ENCODE results near the gene FGF5. TPM values are rescaled to one million over a fixed set of nuclear protein-coding genes. Genes with fewer than 3 reads are reported as not detected.

The FGF5 gene
- total and polyA plus RNA-seq, 10 of the 15 experiments (the other 5 are each of a cell fraction or from before 2014, with no cell fraction given): 0.87 to 7.4 (median 1.6) TPM

DNA sequence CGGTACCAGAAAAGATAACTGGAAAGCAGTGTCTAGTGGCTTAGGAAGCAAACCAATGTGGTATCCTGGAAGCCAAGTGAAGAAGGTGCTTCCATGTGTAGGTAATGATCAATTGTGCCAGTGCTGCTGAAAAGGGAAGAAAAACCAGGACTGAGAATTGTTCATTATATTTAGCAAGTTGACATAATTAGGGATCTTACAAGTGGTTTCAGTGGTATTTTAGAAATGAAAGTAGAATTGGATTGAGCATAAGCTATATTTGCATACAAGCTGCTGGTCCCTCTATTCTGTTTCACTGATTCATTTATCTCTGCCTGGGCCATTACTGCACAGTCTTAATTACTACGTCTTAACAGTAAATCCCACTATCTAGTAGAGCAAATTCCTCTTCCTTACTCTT is 36.9 kb upstream of the FGF5 start:
- Histone ChIP-seq H3K27me3 (replicated peaks in 1 of 2; ENCODE audit: control insufficient read depth in 2 of 2, insufficient read depth in 2 of 2, low read length in 1 of 2) (no peaks in the 10 kb centered on the region), H2AFZ (ENCODE audit: control insufficient read depth, low read depth, low read length) (no peak overlapping the region), H3K79me2 (ENCODE audit: control insufficient read depth, insufficient read depth, low read length) (no peaks in the 10 kb centered on the region), H4K20me1 (ENCODE audit: control insufficient read depth, insufficient read depth) (no peaks in the 10 kb centered on the region), H3K27ac (ENCODE audit: control insufficient read depth, insufficient read depth) (peak overlapping the region; percentile 49), H3K4me1 (ENCODE audit: control insufficient read depth, insufficient read depth, low read length) (peaks cover 23% of the 10 kb centered on the region), H3K9ac (ENCODE audit: control insufficient read depth, insufficient read depth, low read length) (no peak overlapping the region), H3K36me3 (ENCODE audit: control insufficient read depth in 2 of 2, insufficient read depth in 2 of 2, low read length in 1 of 2) (no peaks in the 10 kb centered on the region), H3K4me2 (ENCODE audit: control insufficient read depth, insufficient read depth) (peak overlapping the region; percentile 72), H3K9me3 (replicated peaks; ENCODE audit: control insufficient read depth, insufficient read depth, low read length) (no peaks in the 10 kb centered on the region; the same call in 2 of the 3 replicates), H3K4me3 (no peak overlapping the region)
- SMC1A ChIA-PET (ENCODE audit: uncharacterized antibody, unreplicated experiment): interaction anchor here (0.5 to 6.1 kb wide), 11 partner anchors 10 to 822 kb away, joined by 3 to 51 read pairs (median 5); no protein-coding TSS in a partner anchor
- CTCF ChIA-PET: interaction anchor here (0.8 to 2.6 kb wide), 8 partner anchors 10 to 822 kb away, joined by 3 to 15 read pairs (median 4); partner anchors contain the start of gene CFAP299
- peak; percentile 60 for DNase-seq (ENCODE audit: low read depth, low spot score)
- POLR2A ChIA-PET: interaction anchor here (0.5 to 0.6 kb wide), 3 partner anchors 11 to 313 kb away, joined by 3 to 6 read pairs (median 4); no protein-coding TSS in a partner anchor
- BruUV-seq (replicated peaks): no TSS peak
- 0% methylated on average over 2 of the region's 2 CpGs for WGBS (ENCODE audit: insufficient coverage, insufficient replicate concordance, low lambda C conversion rate, missing lambda C conversion rate)
- ATAC-seq: peak; percentile 94
- intact Hi-C loops (cut with micrococcal nuclease; ENCODE audit: unreplicated experiment): loop anchor here (2.0 to 5.0 kb wide), 3 partner anchors 23 to 823 kb away; partner anchors contain the start of gene FGF5
- peak; percentile 97 for FAIRE-seq
- in situ Hi-C loops (cut with MboI): no loop called here
- RAD21 ChIA-PET (ENCODE audit: unreplicated experiment): interaction anchor here (1.0 to 5.4 kb wide), 6 partner anchors 9 to 810 kb away, joined by 3 to 28 read pairs (median 4); no protein-coding TSS in a partner anchor
- TF ChIP-seq, protein P1, sequence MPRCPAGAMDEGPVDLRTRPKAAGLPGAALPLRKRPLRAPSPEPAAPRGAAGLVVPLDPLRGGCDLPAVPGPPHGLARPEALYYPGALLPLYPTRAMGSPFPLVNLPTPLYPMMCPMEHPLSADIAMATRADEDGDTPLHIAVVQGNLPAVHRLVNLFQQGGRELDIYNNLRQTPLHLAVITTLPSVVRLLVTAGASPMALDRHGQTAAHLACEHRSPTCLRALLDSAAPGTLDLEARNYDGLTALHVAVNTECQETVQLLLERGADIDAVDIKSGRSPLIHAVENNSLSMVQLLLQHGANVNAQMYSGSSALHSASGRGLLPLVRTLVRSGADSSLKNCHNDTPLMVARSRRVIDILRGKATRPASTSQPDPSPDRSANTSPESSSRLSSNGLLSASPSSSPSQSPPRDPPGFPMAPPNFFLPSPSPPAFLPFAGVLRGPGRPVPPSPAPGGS (IDR thresholded peaks at IDR 0.05; ENCODE audit: borderline replicate concordance, insufficient read depth, low read depth, low read length, poor library complexity, severe bottlenecking): no peak
- peak; percentile 35 to 44; a peak in 2 of 4 replicates for TF ChIP-seq BHLHE40 (IDR thresholded peaks at IDR 0.05; ENCODE audit: borderline replicate concordance in 1 of 2, low read depth in 2 of 2, low read length in 1 of 2)
- TF ChIP-seq, protein P2, sequence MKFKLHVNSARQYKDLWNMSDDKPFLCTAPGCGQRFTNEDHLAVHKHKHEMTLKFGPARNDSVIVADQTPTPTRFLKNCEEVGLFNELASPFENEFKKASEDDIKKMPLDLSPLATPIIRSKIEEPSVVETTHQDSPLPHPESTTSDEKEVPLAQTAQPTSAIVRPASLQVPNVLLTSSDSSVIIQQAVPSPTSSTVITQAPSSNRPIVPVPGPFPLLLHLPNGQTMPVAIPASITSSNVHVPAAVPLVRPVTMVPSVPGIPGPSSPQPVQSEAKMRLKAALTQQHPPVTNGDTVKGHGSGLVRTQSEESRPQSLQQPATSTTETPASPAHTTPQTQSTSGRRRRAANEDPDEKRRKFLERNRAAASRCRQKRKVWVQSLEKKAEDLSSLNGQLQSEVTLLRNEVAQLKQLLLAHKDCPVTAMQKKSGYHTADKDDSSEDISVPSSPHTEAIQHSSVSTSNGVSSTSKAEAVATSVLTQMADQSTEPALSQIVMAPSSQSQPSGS (IDR thresholded peaks at IDR 0.05; ENCODE audit: low read length): peak; percentile 82
- TF ChIP-seq PAX8 (IDR thresholded peaks at IDR 0.05): no peak
- peak; percentile 86 to 89 for TF ChIP-seq EP300 (IDR thresholded peaks at IDR 0.05; ENCODE audit: borderline replicate concordance in 1 of 2, control insufficient read depth in 1 of 2, low read depth in 2 of 2, low read length in 2 of 2)
- TF ChIP-seq SMAD1 (IDR thresholded peaks at IDR 0.05; ENCODE audit: low read depth, partially characterized antibody): no peak
- TF ChIP-seq POU2F2 (IDR thresholded peaks at IDR 0.05; ENCODE audit: borderline replicate concordance, low read depth, low read length): peak; percentile 94
- TF ChIP-seq, protein P3, sequence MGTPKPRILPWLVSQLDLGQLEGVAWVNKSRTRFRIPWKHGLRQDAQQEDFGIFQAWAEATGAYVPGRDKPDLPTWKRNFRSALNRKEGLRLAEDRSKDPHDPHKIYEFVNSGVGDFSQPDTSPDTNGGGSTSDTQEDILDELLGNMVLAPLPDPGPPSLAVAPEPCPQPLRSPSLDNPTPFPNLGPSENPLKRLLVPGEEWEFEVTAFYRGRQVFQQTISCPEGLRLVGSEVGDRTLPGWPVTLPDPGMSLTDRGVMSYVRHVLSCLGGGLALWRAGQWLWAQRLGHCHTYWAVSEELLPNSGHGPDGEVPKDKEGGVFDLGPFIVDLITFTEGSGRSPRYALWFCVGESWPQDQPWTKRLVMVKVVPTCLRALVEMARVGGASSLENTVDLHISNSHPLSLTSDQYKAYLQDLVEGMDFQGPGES (IDR thresholded peaks at IDR 0.05): no peak
- TF ChIP-seq MTA3 (IDR thresholded peaks at IDR 0.05; ENCODE audit: borderline replicate concordance, low read length): peak; percentile 52; the same call in 1 of the 2 replicates
- TF ChIP-seq RBBP5 (conservative IDR thresholded peaks at IDR 0.05): no peak
- peak; percentile 75; the same call in 1 of the 2 replicates for TF ChIP-seq TCF12 (IDR thresholded peaks at IDR 0.05; ENCODE audit: low read depth, low read length)
- TF ChIP-seq IKZF2 (IDR thresholded peaks at IDR 0.05): peak; percentile 98
- TF ChIP-seq, protein P4, sequence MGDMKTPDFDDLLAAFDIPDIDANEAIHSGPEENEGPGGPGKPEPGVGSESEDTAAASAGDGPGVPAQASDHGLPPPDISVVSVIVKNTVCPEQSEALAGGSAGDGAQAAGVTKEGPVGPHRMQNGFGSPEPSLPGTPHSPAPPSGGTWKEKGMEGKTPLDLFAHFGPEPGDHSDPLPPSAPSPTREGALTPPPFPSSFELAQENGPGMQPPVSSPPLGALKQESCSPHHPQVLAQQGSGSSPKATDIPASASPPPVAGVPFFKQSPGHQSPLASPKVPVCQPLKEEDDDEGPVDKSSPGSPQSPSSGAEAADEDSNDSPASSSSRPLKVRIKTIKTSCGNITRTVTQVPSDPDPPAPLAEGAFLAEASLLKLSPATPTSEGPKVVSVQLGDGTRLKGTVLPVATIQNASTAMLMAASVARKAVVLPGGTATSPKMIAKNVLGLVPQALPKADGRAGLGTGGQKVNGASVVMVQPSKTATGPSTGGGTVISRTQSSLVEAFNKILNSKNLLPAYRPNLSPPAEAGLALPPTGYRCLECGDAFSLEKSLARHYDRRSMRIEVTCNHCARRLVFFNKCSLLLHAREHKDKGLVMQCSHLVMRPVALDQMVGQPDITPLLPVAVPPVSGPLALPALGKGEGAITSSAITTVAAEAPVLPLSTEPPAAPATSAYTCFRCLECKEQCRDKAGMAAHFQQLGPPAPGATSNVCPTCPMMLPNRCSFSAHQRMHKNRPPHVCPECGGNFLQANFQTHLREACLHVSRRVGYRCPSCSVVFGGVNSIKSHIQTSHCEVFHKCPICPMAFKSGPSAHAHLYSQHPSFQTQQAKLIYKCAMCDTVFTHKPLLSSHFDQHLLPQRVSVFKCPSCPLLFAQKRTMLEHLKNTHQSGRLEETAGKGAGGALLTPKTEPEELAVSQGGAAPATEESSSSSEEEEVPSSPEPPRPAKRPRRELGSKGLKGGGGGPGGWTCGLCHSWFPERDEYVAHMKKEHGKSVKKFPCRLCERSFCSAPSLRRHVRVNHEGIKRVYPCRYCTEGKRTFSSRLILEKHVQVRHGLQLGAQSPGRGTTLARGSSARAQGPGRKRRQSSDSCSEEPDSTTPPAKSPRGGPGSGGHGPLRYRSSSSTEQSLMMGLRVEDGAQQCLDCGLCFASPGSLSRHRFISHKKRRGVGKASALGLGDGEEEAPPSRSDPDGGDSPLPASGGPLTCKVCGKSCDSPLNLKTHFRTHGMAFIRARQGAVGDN (IDR thresholded peaks at IDR 0.05): no peak
